K562 treated with DMSO at 1 percent for 4 hours (cell line): ENCODE data around the gene SLC22A17. TPM values are rescaled to one million over a fixed set of nuclear protein-coding genes. Genes with fewer than 3 reads are reported as not detected.

Experiments
- total RNA-seq: library from RNA; unstranded; fragments of 300-600 nt; gene quantifications from 2 replicates; pipeline ENCODE4 v1.2.3, GENCODE V29; 2022; ENCODE audit not compliant: insufficient read depth

SLC22A17 gene
- total RNA-seq, result not detected in 2 replicates

DNA sequence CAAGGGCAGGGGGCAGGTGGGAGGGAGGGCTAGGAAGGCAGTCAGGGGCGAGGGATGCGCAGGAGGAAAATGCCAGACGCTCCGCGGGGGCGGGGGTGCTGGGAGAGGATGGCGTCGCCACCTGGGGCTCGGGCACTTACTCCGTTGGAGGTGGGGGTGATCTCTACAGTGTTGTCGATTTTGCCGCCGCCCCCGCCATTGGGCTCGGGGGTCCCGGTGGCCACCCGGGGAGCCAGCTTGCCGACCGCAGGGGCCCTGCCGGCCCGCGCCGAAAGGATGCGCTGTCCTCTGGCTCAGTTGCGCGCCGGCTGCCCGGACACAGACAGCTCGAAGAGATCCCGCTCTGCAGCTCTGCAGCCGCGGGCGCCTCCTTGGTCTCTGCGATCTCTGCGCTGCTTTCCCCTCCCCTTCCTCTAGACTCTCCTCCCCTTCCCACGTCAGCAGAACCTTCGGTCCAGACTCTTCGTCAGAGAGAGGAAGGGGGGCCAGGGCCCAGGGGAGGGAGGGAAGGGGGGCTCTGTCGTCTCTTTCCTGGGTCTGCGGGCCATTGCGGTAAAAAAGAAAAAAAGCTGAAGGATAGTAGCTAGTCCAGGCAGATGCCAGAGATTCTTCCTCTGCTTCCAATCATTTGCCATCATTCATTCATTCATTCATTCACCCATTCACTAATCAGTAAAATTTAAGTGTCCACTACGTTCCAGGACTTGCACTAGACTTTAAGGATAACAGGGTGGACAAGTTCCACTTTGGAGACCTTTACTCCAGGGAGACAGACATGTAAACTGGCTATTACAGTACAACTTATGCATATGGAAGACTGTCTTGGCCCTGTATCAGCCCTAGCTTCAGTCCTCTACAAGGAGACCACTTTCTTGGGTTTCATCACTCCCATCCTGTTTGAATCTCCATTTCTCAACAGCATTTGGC lies at the start of gene SLC22A17:
Gene SLC22A17 (minus strand): TSS at position 382 of the 927 bp plus-strand sequence.

DNA sequence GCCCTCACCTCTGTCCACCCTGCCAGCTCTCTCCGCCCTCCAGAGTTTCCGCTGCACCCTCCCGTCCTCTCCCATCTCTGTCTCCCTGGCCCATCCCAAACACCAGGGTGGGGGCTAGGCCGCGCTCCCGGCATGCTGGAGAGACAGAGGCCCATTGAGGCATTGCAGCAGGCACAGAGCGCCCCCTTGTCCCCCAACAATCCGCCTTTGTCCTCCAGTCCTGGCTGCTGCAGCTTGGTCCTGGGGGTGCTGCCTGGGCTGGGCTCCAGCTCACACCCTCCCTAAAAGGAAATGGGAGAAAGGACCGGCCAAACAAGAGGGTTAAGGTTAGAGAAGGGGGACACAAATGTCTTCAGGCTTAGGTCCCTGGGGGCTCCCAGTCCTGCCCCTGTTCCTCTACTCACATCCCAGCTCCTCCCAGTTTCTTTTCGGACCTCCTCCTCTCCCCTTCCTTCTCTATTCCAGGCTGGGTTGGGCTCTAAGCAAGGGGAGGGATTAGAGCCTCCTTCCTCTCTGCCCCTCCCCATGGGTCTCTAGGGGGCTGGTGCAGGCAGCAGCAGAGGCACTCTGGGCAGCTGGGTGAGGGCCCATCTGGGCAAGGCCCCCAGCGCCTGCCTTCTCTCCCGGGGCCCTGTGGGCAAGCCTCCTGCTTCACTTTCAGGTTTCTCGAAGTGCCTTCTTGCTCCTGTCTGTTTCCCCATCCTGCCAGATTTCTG lies 24.0 kb upstream of the SLC22A17 start, which contains the start of gene CMTM5:
Gene CMTM5 (plus strand): TSS at position 565 of the 716 bp plus-strand sequence. CDS start 206 bp downstream, outside the sequence.

DNA sequence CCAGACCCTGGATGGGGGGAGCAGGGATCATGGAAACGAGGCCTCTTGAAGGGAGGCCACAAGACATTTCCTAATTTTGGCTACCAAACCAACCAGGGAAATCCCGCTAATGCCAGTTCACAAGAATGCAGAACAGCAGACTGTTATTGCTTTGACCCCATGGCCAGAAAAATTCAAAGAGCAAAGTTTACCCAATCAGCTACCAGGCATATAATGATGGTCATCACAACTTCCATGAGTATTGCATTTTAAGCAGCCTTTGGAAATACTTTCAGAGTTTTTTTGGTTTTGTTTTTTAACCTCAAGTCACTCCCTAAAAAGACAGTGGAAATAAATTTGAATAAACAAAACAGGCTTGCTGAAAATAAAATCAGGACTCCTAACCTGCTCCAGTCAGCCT lies 19.8 kb upstream of the SLC22A17 start, which contains the start of gene IL25:
Gene IL25 (plus strand): TSS at position 301 of the 400 bp plus-strand sequence.

DNA sequence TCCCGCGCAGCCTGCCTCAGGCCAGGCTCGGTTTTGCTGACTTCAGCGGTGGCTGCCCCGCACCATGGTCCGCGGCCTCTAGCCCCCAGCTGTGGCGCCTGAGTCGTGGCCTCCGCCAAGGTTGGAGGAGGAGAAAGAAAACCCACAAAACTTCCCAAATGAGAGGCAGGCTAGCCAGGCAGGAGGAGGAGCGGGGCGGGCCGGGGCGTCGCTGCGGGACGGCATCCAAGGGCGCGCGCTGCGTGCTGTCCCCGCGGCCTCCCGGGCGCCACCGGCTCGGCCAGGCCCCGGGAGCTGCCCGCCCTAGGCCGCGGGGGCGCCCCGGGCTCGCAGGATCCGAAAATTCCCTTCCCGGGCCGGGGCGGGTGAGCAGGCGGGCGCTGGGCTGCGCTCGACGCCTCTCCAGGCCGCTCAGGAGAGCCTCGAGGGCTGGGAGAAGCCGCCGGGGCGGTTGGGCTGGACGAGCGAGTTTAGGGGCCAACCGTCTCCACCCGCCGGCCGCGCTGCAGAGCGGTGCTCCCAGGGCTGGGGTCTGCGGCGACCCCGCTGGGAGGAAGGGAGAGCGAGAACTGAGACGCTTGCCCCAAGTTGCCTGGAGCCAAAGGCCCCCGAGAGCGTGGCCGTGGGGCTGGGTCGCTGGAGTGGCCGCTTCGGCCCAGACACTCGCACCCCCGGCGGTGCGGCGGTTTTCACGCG lies 12.5 kb upstream of the SLC22A17 start, which contains the start of gene EFS:
Gene EFS (minus strand): TSS at position 137 of the 696 bp plus-strand sequence. CDS start 147 bp downstream, outside the sequence.

DNA sequence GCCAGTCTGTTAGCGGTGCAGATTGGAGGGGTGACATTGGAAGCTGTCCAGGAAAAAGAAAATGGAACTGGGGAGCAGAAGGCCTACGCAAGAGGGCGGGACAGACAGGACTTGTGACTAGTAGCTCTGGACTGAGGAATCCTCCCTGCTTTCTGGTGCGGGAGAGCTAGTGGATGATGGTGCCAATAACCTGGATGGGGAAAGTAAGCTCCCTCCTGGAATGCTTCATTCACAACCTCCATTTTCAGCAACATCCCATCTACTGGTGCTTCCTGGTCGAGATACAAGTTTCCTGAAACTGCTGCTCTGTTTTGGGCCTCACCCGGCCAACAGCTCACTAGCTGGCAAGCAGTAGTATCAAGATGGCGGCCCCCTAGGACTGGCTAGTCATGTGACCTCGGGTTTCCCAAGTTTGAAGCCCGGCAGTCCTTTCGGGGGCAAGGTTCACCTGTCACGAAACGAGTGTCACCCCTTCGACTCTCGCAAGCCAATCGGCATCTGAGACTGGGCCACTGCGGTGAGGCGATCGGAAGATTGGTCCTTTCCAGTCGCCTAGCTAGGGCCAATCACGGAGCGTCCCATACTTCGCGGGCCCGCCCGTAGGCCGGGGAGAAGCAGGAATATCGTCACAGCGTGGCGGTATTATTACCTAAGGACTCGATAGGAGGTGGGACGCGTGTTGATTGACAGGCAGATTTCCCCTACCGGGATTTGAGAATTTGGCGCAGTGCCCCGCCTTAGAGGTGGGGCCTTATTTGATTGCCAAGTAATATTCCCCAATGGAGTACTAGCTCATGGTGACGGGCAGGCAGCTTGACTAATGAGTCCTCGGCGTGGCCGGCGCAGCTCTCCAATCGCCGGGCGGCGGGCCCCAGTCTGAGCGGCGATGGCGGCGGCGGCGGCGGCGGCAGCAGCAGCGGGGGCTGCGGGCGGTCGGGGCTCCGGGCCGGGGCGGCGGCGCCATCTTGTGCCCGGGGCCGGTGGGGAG lies 31.8 kb downstream of the SLC22A17 start, which contains the start of gene PABPN1:
Gene PABPN1 (plus strand): TSS at position 874 of the 988 bp plus-strand sequence. CDS start 13 bp downstream, at position 887.

DNA sequence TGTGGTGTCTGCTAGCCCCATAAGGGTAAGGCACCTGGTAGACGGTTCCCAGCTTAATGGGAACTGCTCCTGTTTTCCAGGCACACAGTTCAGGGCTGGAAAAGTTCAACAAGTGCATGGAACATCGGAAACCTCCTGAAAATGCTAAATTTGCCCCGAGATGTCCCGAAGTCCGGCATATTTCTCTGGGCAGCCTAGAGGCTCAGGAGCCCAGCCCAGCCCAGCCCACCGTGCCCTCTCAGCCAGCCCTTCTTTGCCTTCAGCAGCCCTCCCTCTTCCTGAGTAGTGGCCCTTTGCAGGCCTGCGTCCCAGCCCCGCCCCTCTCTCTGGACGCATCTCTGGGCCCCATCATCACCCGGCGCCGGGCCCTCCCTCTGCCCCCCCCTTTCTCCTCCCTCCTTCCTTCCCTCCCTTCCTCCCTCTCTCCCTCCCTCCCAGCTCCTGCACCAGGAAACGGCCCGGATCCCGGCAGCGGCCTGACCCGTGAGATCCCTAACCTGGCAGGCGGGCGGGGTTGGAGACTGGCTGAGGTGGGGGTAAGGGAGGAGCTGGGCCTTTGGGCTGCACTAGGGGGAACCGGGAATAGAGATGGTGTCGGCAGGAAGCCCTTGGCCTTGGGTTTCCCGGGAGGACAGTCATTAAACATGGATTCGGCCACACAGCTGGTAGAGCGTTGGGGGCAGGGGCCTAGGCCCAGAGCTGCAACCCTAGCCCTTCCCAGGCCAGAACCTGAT lies 46.1 kb downstream of the SLC22A17 start, which contains the start of gene BCL2L2:
Gene BCL2L2 (plus strand): TSS at position 422 of the 734 bp plus-strand sequence. CDS start 935 bp downstream, outside the sequence.

DNA sequence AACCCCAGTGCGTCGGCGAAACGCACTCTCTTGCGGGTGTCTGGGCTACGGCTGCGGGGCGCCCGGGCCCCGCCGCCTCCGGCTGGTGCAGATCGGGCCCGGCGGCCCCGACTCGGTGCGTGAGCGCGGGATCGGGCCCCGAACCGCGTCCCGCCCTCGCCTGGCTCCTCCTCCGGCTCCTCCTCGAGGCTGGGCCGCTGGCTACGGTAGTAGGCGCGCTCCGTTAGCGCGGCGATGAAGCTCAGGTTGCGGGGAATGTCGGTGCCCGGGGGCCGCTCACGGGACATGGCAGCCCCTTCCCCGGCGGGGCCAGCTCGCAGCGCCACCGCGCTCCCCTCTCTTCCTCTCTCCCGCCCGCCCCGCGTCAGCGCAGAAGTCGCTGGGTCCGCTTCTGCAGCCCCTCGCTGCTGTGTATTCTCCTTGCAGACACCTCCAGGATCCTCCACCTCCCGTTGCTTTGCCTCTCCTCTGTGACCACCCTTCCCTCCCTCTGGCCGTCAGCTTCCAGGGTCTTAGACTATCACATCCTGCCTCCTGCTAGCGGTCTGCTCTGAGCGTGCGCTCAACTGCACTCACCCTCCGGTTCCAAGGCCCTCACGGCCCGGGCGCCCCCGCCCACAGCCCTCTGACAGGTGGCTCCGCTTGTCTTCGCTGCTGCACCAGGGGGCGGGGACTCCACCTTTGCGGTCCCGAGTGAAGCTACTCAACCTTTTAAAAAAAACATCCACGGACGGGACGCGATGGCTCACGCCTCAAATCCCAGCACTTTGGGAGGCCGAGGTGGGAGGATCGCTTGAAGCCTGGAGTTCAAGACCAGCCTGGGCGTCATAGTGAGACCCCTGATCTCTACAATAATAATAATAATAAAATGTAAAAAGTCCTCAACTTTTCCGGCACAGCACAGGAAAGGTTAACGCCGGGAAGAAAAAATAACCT lies 50.1 kb downstream of the SLC22A17 start, which contains the start of gene PPP1R3E:
Gene PPP1R3E (minus strand): TSS at position 570 of the 936 bp plus-strand sequence. CDS start 283 bp downstream, at position 287.

Other genes with a start within 250 kb of the SLC22A17 start
- not detected in 2 replicates for gene CIROP, start 247.9 kb downstream of the SLC22A17 start, total RNA-seq
- gene CEBPE, start 233.6 kb downstream of the SLC22A17 start, total RNA-seq, result not detected in 2 replicates
- 3.0 and 7.0 TPM in 2 replicates for gene SLC7A8, start 169.2 kb downstream of the SLC22A17 start, total RNA-seq
- gene RNF212B, start 115.0 kb downstream of the SLC22A17 start, total RNA-seq, result not detected in 2 replicates
- gene HOMEZ, start 66.8 kb downstream of the SLC22A17 start, total RNA-seq, result 9.7 and 10.7 TPM in 2 replicates
- gene PPP1R3E, start 50.0 kb downstream of the SLC22A17 start, total RNA-seq, result 7.0 and 7.3 TPM in 2 replicates
- gene BCL2L2, start 46.1 kb downstream of the SLC22A17 start, total RNA-seq, result 13.9 and 16.1 TPM in 2 replicates
- gene PABPN1, start 31.4 kb downstream of the SLC22A17 start, total RNA-seq, result 110 and 120 TPM in 2 replicates
- gene EFS, start 12.3 kb upstream of the SLC22A17 start, total RNA-seq, result not detected in 2 replicates
- gene IL25, start 19.9 kb upstream of the SLC22A17 start, total RNA-seq, result not detected in 2 replicates
- not detected in 2 replicates for gene CMTM5, start 24.2 kb upstream of the SLC22A17 start, total RNA-seq
- gene MYH6, start 55.4 kb upstream of the SLC22A17 start, total RNA-seq, result not detected in 2 replicates
- gene MYH7, start 82.8 kb upstream of the SLC22A17 start, total RNA-seq, result not detected in 2 replicates
- gene NGDN, start 116.8 kb upstream of the SLC22A17 start, total RNA-seq, result 28.6 and 32.2 TPM in 2 replicates
- gene ZFHX2, start 198.9 kb upstream of the SLC22A17 start, total RNA-seq, result 0.06 TPM in 1 of 2 replicates, not detected in the other
- gene THTPA, start 203.4 kb upstream of the SLC22A17 start, total RNA-seq, result 0.98 and 3.0 TPM in 2 replicates
- 27.4 and 32.2 TPM in 2 replicates for gene AP1G2, start 214.9 kb upstream of the SLC22A17 start, total RNA-seq
- not detected in 2 replicates for gene JPH4, start 225.9 kb upstream of the SLC22A17 start, total RNA-seq